ENCODE measurements around the gene MLPH. TPM values are rescaled to one million over a fixed set of nuclear protein-coding genes. Genes with fewer than 3 reads are reported as not detected.

The MLPH gene
- total and polyA plus RNA-seq, 9 of the 15 experiments (the other 6 are each of a cell fraction or from before 2014, with no cell fraction given) = 0.22 TPM; not detected in 8

- FAIRE-seq (no peak), DNase-seq (ENCODE audit: extremely low read depth in 1 of 4, low spot score in 3 of 4) (no peak), ATAC-seq (no peak)
- Histone ChIP-seq H3K4me3 (no peak overlapping the region), H2AFZ (ENCODE audit: low read depth, low read length) (no peak overlapping the region), H3K27me3 (ENCODE audit: control insufficient read depth in 2 of 2, insufficient read depth in 2 of 2, low read length in 2 of 2) (peaks cover 4 to 77% of the 10 kb centered on the region in 2 experiments; a peak in 3 of 5 replicates), H3K9me1 (ENCODE audit: control insufficient read depth, insufficient read depth, low read length) (no peaks in the 10 kb centered on the region), H3K4me1 (replicated peaks in 1 of 2; ENCODE audit: control insufficient read depth in 2 of 2, insufficient read depth in 2 of 2, low read length in 2 of 2) (no peaks in the 10 kb centered on the region; a peak in 2 of 5 replicates), H4K20me1 (replicated peaks; ENCODE audit: control insufficient read depth, insufficient read depth, low read length) (no peaks in the 10 kb centered on the region), H3K27ac (ENCODE audit: extremely low read depth, low read depth, low read length) (no peak overlapping the region), H3K36me3 (ENCODE audit: control insufficient read depth, insufficient read depth, low read length) (no peaks in the 10 kb centered on the region), H3K9ac (ENCODE audit: insufficient read depth in 1 of 2, low read depth in 2 of 2, low read length in 2 of 2) (no peak overlapping the region), H3K79me2 (ENCODE audit: control insufficient read depth, insufficient read depth, low read length) (no peaks in the 10 kb centered on the region), H3K4me2 (ENCODE audit: insufficient read depth, low read length) (no peak overlapping the region), H3K9me3 (replicated peaks; ENCODE audit: control insufficient read depth, insufficient read depth, low read depth, low read length) (no peaks in the 10 kb centered on the region)
- TF ChIP-seq ZBTB49 (CRISPR knock-in tag; IDR thresholded peaks at IDR 0.05; ENCODE audit: borderline replicate concordance) = no peak
- TF ChIP-seq C11orf30 (IDR thresholded peaks at IDR 0.05; ENCODE audit: low read depth) = 0 out of 2 replicates have a peak, but pooled peaks have one; percentile 6
- CTCF ChIA-PET (ENCODE audit: low intra/inter-chr PET ratio) = no interaction called here
- whole genome bisulfite sequencing (ENCODE audit: insufficient coverage, low coverage, missing lambda C conversion rate) = 20% methylated on average over 1 of the region's 1 CpG
- POLR2A ChIA-PET = interaction anchor here (0.7 kb wide), 1 partner anchor 19 kb away, joined by 3 read pairs; no protein-coding TSS in a partner anchor
- BruUV-seq (replicated peaks) = no TSS peak
- intact Hi-C loops (cut with micrococcal nuclease) (no loop called here), in situ Hi-C loops (cut with MboI) (no loop called here)
Measured at GRCh38 chr2:237534380-237534779, 47.3 kb downstream of the MLPH start.

Data from K562 (cell line).